HepG2 (cell line): Measurements from ENCODE around the gene SGCD.

ENCODE experiments used
- SIN3A ChIP-seq: IDR thresholded peaks from 2 replicates; pipeline ENCODE4 v1.6.1; 2011; ENCODE audit warnings: low read depth, mild to moderate bottlenecking, control low read depth, low read length, borderline replicate concordance
- SP2 ChIP-seq: sonication (generic); formaldehyde crosslinking; IDR thresholded peaks from 2 replicates; pipeline ENCODE4 v1.5.1; 2020; ENCODE audit warnings: mild to moderate bottlenecking, missing genetic modification reagents
- TF ChIP-seq, protein P1 (sequence below): IDR thresholded peaks from 2 replicates; pipeline ENCODE4 v1.6.1; 2016; ENCODE audit warnings: mild to moderate bottlenecking, missing biosample characterization, missing genetic modification reagents

DNA sequence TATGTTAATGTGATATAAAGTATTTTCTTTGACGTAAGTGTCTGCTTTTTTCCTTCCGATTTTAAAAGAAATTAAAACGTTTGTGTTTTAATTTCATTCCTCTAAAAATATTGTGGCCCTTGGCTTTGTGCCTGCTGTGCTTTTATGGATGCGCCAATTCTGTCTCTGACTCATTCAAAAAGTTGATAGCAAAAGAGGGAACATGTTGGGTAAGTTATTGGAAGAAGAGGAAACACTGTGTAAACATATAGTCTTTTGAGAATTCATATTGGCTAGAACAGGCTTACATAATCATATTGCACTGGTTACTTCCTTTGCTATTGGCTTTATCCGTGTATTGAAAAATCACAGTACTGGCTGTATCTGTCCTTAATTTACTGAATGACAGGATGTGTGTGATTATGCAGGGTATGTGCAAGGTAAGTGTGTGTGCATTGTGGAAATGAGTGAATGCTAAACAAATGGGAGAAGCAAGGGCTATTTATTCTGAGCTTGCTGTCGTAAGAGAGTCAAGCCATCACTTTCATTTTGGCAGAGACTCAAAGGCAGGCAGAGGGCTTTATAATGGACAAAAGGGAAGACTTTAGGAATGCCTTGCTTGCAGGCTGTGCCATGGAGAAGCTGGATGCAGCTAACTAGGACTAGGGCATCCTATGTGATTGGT lies 67.8 kb downstream of the SGCD start:
- TF ChIP-seq SIN3A (no peak), SP2 (CRISPR knock-in tag) (no peak)
- TF ChIP-seq, protein P1, sequence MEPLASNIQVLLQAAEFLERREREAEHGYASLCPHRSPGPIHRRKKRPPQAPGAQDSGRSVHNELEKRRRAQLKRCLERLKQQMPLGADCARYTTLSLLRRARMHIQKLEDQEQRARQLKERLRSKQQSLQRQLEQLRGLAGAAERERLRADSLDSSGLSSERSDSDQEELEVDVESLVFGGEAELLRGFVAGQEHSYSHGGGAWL (CRISPR knock-in tag), result no peak
